IMR-90 (cell line): ENCODE data around the gene RPL36.

Experiments
- CEBPB ChIP-seq: IDR thresholded peaks from 2 replicates; pipeline ENCODE4 v1.6.1; 2012; ENCODE audit warnings: low read depth, low read length, improper control_type of control experiment
- CTCF ChIP-seq: conservative IDR thresholded peaks from 2 replicates; pipeline ENCODE4 v1.5.1; 2012; ENCODE audit warnings: mild to moderate bottlenecking, low read depth, low read length, improper control_type of control experiment
- ELK1 ChIP-seq: fragments of 150-350 bp; IDR thresholded peaks from 2 replicates; pipeline ENCODE4 v1.6.1; 2016; ENCODE audit warnings: low read depth, mild to moderate bottlenecking, low read length, moderate library complexity, borderline replicate concordance
- RAD21 ChIP-seq: IDR thresholded peaks from 2 replicates; pipeline ENCODE4 v1.6.1; 2012; ENCODE audit warnings: low read length, improper control_type of control experiment

GRCh38 chr19:5654931-5655330, 35.2 kb upstream of the RPL36 start:
- TF ChIP-seq CTCF (no peak), ELK1 (no peak), CEBPB (no peak), RAD21 (no peak)
